Activated CD8-positive, alpha-beta T cell treated with anti-CD3 and anti-CD28 coated beads for 36 hours (primary cell): Measurements from ENCODE around the gene KRTAP10-9. TPM values are rescaled to one million over a fixed set of nuclear protein-coding genes. Genes with fewer than 3 reads are reported as not detected.

ENCODE experiments used
- ATAC-seq: fragments of 200-7000 bp; cut with Tn5 transposase; one replicate; pipeline ENCODE4 v1.10.0; 2021; ENCODE audit warnings: mild to moderate bottlenecking, moderate library complexity
- CTCF ChIA-PET: fragments of 350-600 bp; sonication (Branson Sonifier 250); formaldehyde crosslinking; loops from one replicate; lab custom pipeline; 2021; ENCODE audit warnings: antibody characterized with exemption; lab: Charles Lee
- POLR2A ChIA-PET: fragments of 350-600 bp; sonication (Branson Sonifier 250); formaldehyde crosslinking; loops from one replicate; lab custom pipeline; 2021; ENCODE audit warnings: antibody characterized with exemption; lab: Charles Lee
- DNase-seq: peaks from one replicate; pipeline ENCODE4 v3.0.0-alpha.2; 2020
- H3K27ac Mint-ChIP-seq: one replicate; pipeline ENCODE4 v1.8.0; 2021; ENCODE audit warnings: mild to moderate bottlenecking, mixed read lengths
- H3K27me3 Mint-ChIP-seq: one replicate; pipeline ENCODE4 v1.8.0; 2021; ENCODE audit warnings: mixed read lengths
- H3K36me3 Mint-ChIP-seq: one replicate; pipeline ENCODE4 v1.8.0; 2021; ENCODE audit warnings: low read depth, mixed read lengths
- H3K4me1 Mint-ChIP-seq: one replicate; pipeline ENCODE4 v1.8.0; 2021; ENCODE audit warnings: low read depth, mixed read lengths
- H3K4me3 Mint-ChIP-seq: one replicate; pipeline ENCODE4 v1.8.0; 2021; ENCODE audit warnings: mild to moderate bottlenecking, moderate library complexity, mixed read lengths
- H3K9me3 Mint-ChIP-seq: one replicate; pipeline ENCODE4 v1.8.0; 2021; ENCODE audit warnings: mixed read lengths
- CTCF ChIP-seq: fragments of 200-600 bp; IDR thresholded peaks from one replicate; pipeline ENCODE4 v1.8.0; 2022; ENCODE audit warnings: antibody characterized with exemption, mild to moderate bottlenecking
- intact Hi-C: fragments of 100-400 bp; cut with micrococcal nuclease; formaldehyde crosslinking; loops from one replicate; pipeline ENCODE4 v1.10.0; 2022
- total RNA-seq, 2 experiments: library from RNA; stranded (reverse); gene quantifications; one replicate each; pipeline ENCODE4 v1.2.3, GENCODE V29; 2021

KRTAP10-9 gene
- total RNA-seq, 2 experiments from 2014 or later: not detected

- peaks cover 2% of the 10 kb centered on the region for H3K27me3 Mint-ChIP-seq
- POLR2A ChIA-PET: no interaction called here
- no peak for TF ChIP-seq CTCF
- ATAC-seq (no peak), DNase-seq (no peak)
- CTCF ChIA-PET: no interaction called here
- no peak within 1 kb of the TSS for H3K4me3 Mint-ChIP-seq
- no peaks in the 10 kb centered on the region for H3K4me1 Mint-ChIP-seq
- H3K36me3 Mint-ChIP-seq: no peaks in the 10 kb centered on the region
- no peaks in the 10 kb centered on the region for H3K9me3 Mint-ChIP-seq
- H3K27ac Mint-ChIP-seq: no peak within 1 kb of the TSS
- intact Hi-C loops: no loop called here
Observed at GRCh38 chr21:44592446-44593311, 34.2 kb upstream of the KRTAP10-9 start, which contains the start of gene KRTAP10-6. Gene KRTAP10-6 (minus strand): TSS chr21:44592505. CDS start chr21:44592484, 21 bp downstream.

- Mint-ChIP-seq H3K9me3 (peaks cover 4% of the 10 kb centered on the region), H3K36me3 (no peaks in the 10 kb centered on the region), H3K4me1 (no peaks in the 10 kb centered on the region), H3K27me3 (peaks cover 2% of the 10 kb centered on the region), H3K27ac (no peak overlapping the region), H3K4me3 (no peak overlapping the region)
- TF ChIP-seq CTCF: no peak
- POLR2A ChIA-PET: no interaction called here
- DNase-seq (no peak), ATAC-seq (no peak)
- CTCF ChIA-PET: no interaction called here
- intact Hi-C loops: no loop called here
Observed at GRCh38 chr21:44593598-44594405, 33.1 kb upstream of the KRTAP10-9 start.

- Mint-ChIP-seq H3K36me3 (no peaks in the 10 kb centered on the region), H3K27me3 (no peaks in the 10 kb centered on the region), H3K27ac (no peak overlapping the region), H3K4me1 (no peaks in the 10 kb centered on the region), H3K9me3 (peaks cover 5% of the 10 kb centered on the region), H3K4me3 (no peak overlapping the region)
- CTCF ChIA-PET: no interaction called here
- POLR2A ChIA-PET: no interaction called here
- intact Hi-C loops: no loop called here
- TF ChIP-seq CTCF: no peak
- DNase-seq (no peak), ATAC-seq (no peak)
Observed at GRCh38 chr21:44594406-44594916, 32.4 kb upstream of the KRTAP10-9 start.

- Mint-ChIP-seq H3K27me3 (no peaks in the 10 kb centered on the region), H3K4me1 (no peaks in the 10 kb centered on the region), H3K9me3 (peaks cover 5% of the 10 kb centered on the region), H3K36me3 (no peaks in the 10 kb centered on the region), H3K27ac (no peak overlapping the region), H3K4me3 (no peak overlapping the region)
- intact Hi-C loops: no loop called here
- TF ChIP-seq CTCF: no peak
- DNase-seq (no peak), ATAC-seq (no peak)
- ChIA-PET POLR2A (no interaction called here), CTCF (no interaction called here)
Observed at GRCh38 chr21:44595524-44595923, 31.4 kb upstream of the KRTAP10-9 start.
